ENCODE measurements around the gene PLLP. TPM values are rescaled to one million over a fixed set of nuclear protein-coding genes. Genes with fewer than 3 reads are reported as not detected.

PLLP gene
- total RNA-seq, 1 donor from 2014 or later = not detected

- no peak for DNase-seq (ENCODE audit: low read depth)
Observed at GRCh38 chr16:57257455-57258070, 26.9 kb downstream of the PLLP start.

DNA sequence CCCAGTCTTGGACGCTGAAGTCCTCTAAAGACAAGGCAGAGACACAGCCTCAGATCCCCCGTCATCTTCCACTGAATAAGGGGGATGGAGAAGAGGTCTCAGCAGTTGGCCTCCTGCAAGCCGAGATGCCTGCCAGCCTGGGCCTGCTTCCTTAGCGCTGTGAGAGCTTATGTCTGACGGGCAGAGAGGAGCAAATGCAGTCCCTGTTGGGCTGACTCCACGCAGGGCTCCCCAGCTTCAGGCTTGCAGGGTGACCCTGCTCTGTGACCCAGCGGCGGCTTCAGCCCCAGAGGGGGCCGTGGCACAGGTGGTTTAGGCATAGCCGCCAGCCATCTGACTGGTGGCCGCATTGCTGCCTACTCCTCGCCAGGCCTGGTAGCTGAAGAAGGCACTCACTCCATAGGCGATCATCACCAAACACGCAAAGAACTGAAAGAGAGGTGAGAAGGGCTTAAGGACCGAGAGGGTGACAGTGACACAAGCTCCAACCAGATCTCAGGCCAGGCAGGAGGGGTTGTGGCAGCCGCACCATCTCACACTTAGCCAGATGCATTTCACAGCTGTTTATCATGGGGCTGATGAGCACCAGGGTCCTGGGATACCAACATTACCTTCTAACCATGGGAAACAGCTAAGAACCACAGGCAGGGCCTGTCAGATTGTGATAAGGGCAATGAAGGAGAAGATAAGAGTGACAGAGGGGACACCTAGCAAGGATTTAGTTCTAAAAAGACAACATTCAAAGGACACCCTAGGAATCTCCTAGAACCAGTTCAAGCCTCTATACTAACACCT lies 27.7 kb downstream of the PLLP start:
- DNase-seq (ENCODE audit: low read depth) = no peak

GRCh38 chr16:57255686-57256415 lies 28.6 kb downstream of the PLLP start:
- DNase-seq (ENCODE audit: low read depth) = no peak

DNA sequence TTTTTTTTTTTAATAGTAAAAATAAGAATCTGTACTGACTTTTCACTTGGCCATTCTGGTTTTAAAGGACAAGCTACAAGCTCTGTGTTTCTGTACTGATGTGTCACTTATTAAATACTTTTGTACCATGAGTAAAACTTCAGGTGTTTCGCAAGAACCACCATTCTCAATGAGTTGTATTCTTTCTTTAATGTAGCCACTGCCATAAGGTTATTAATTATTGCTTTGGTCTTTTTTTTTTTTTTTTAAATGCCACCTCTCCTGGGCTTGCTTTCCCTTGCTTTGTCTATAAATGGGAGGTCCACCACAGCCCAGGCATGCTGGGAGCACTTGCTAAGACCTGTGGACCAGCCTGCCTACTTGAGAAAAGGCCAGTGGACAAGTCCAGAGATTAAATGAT lies 31.0 kb downstream of the PLLP start:
- no peak for DNase-seq (ENCODE audit: low read depth)

- no peak for DNase-seq (ENCODE audit: low read depth)
Observed at GRCh38 chr16:57252148-57252721, 32.2 kb downstream of the PLLP start.

DNA sequence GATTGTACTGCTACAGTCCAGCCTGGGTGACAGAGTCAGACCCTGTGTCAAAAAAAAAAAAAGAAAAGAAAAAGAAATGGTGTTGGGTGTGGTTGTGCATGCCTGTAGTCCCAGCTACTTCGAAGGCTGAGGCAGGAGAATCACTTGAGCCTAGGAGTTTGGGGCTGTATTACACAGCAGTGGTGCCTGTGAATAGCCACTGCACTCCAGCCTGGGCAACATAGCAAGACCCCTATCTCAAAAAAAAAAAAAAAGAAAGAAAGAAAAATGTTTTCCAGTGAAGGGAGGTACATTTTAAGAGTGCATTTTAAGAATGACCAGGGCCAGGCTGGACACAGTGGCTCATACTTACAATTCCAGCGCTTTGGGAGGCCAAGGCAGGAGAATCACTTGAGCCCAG lies 33.1 kb downstream of the PLLP start:
- DNase-seq (ENCODE audit: low read depth) = no peak

DNA sequence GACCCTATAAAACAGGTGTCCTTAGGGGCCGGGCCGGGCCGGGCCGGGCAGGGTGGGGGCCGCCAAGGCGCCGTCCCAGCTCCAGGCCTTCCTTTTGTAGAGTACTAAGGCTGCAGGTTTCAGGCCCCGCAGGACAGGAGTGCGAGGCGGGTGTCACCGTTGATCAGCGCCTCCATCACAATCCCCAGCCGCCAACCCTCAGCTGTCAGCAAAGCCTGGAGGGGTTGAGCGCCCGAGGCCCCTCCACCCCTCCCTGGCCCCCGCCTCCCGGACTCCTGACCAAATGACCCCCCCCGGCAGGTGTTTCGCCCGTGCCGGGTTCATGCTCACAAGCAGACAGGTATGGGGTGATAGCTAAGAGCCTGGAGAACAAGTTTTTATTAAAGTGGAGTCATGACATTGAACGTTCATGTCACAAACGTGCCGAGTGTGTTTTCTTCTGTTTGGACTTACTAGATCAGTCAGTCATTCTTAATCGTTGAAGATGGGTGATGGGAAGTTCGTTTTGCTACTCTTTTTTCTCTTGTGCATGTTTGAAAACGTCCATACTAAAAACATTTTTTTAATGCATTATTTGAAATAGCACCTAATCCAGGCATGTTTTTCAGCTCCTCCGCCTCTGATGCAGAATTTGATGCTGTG lies 38.9 kb downstream of the PLLP start:
- peak; percentile 17 for DNase-seq (ENCODE audit: low read depth)

GRCh38 chr16:57244767-57245471 lies 39.6 kb downstream of the PLLP start, which contains the start of gene ARL2BP:
Gene ARL2BP (plus strand): TSS chr16:57245259. CDS start chr16:57245368, 109 bp downstream.
- DNase-seq (ENCODE audit: low read depth) = peak; percentile 98

DNA sequence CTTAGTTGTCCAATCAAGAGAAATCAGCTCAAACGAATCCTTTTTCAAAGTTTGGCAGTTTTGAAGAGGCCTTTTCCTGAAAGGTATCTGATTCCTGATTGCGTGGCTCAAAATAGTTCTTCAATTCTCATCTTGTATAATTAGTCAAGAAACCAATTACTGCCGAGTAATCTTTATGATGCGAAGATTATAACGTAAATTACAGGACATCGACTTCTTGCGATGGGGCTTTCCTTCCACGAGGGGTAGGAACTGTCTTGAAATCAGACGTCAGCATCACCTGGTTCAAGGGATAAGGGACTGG lies 40.1 kb downstream of the PLLP start:
- DNase-seq (ENCODE audit: low read depth) = no peak

- DNase-seq (ENCODE audit: low read depth) = no peak
Observed at GRCh38 chr16:57242650-57243049, 41.8 kb downstream of the PLLP start.

DNA sequence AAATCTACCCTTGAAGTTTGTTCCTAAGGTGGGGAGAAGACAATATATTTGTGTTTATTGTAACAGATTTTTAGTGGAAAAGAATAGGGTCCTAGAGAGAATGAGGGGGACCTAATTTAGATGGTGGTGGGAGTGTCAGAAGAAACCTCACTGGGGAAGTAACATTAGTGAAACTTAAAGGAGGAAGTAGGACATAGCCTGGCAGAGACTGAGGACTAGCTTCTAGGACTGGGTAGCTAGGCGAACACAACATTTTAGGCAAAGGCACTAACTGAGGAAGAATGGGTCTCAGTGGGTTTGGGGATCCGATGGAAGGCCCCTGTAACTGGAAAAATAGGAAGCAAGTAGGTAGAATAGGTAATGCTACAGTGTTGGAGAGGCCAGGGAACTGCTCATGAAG lies 43.6 kb downstream of the PLLP start:
- DNase-seq (ENCODE audit: low read depth) = no peak

- DNase-seq (ENCODE audit: low read depth) = no peak
Observed at GRCh38 chr16:57239107-57239506, 45.4 kb downstream of the PLLP start.

GRCh38 chr16:57238682-57239081 lies 45.8 kb downstream of the PLLP start:
- DNase-seq (ENCODE audit: low read depth) = no peak

- no peak for DNase-seq (ENCODE audit: low read depth)
Observed at GRCh38 chr16:57236022-57236350, 48.5 kb downstream of the PLLP start.

- DNase-seq (ENCODE audit: low read depth) = no peak
Observed at GRCh38 chr16:57235128-57236021, 49.1 kb downstream of the PLLP start.

DNA sequence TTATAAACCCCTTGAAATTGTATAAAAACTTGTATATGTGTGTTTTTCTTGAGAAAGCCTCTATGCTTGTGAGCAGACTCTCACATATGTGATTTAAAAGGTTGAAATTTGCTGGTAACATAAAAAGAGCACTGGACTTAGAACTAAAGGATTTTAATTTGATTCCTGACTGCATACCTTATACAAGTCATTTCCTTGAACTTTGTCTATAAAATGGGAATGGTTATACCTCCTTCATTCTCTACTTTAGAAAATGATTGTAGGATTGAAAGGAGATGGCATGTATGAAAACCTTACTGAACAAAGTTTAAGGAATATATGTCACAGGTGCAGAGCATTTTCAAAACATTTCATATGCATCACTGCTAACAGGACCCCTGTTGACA lies 49.8 kb downstream of the PLLP start:
- no peak for DNase-seq (ENCODE audit: low read depth)

DNA sequence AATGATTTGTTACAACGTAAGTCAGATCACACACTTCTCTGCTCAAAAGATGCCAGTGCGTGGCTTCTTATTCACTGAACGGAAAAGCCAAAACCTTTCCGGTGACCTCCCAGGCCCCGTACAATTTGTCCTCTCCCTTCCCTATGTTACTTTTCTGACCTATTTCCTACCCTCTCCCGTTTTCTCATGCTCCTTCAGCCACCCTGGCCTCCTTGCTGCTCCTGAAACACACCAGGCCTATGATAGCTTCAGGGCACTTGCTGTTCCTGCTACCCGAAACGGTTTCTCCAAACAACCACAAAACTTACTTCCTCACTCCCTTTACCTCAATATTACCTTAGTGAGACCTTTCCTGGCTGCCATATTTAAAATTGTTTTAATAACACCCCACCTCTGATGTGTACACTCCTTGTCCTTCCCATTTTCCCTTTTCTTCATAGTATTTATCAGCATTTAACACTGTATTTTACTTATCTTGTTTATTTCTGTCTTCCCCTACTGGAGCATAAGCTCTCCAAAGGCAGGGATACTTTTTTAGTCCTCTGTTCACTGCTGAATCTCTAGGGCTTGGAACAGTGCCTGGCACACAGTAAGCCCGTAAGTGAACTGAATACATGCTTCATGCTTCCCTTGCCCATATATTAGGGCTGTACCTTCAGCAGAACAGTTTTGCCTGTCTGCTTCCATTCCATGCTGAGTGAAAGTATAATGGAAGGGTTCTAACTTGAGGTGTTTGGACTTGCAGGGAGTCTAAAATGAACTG lies 50.3 kb downstream of the PLLP start:
- DNase-seq (ENCODE audit: low read depth) = no peak

- DNase-seq (ENCODE audit: low read depth) = no peak
Observed at GRCh38 chr16:57231821-57232350, 52.6 kb downstream of the PLLP start.

- no peak for DNase-seq (ENCODE audit: low read depth)
Observed at GRCh38 chr16:57229079-57229478, 55.4 kb downstream of the PLLP start.

All from myocyte (in vitro differentiated cells).